SJSA1 (cell line): ENCODE measurements around the gene CPEB2. TPM values are rescaled to one million over a fixed set of nuclear protein-coding genes. Genes with fewer than 3 reads are reported as not detected.

Experiments
- DNase-seq, 2 experiments: peaks; one replicate each; pipeline ENCODE4 v3.0.0-alpha.2; 2015 to 2020; ENCODE audit warnings: low spot score in 2 of 2, low read depth in 1 of 2
- H3K27ac ChIP-seq: fragments of 250-450 bp; sonication (Bioruptor Pico); 2 replicates; pipeline ENCODE4 v1.5.1; 2020; ENCODE audit warnings: mild to moderate bottlenecking, moderate library complexity
- H3K27me3 ChIP-seq: fragments of 250-450 bp; sonication (Bioruptor Pico); replicated peaks from 2 replicates; pipeline ENCODE4 v1.5.1; 2020; ENCODE audit warnings: mild to moderate bottlenecking, moderate library complexity
- H3K36me3 ChIP-seq: fragments of 250-450 bp; sonication (Bioruptor Pico); 2 replicates; pipeline ENCODE4 v1.5.1; 2020; ENCODE audit warnings: mild to moderate bottlenecking
- H3K4me1 ChIP-seq: fragments of 250-450 bp; sonication (Bioruptor Pico); replicated peaks from 2 replicates; pipeline ENCODE4 v1.6.1; 2021; ENCODE audit warnings: mild to moderate bottlenecking
- H3K4me3 ChIP-seq: fragments of 250-450 bp; sonication (Bioruptor Pico); 2 replicates; pipeline ENCODE4 v1.5.1; 2020; ENCODE audit warnings: mild to moderate bottlenecking
- H3K9me3 ChIP-seq: fragments of 250-450 bp; sonication (Bioruptor Pico); replicated peaks from 2 replicates; pipeline ENCODE4 v1.5.1; 2020; ENCODE audit warnings: mild to moderate bottlenecking
- total RNA-seq: library from RNA; depleted of rRNA; stranded (reverse); fragments of >200 nt; shearing (Covaris generic); gene quantifications from 2 replicates; pipeline ENCODE4 v1.2.3, GENCODE V29; 2014

CPEB2 gene
- total RNA-seq, 1 experiment from 2014 or later = 1.6 TPM

DNA sequence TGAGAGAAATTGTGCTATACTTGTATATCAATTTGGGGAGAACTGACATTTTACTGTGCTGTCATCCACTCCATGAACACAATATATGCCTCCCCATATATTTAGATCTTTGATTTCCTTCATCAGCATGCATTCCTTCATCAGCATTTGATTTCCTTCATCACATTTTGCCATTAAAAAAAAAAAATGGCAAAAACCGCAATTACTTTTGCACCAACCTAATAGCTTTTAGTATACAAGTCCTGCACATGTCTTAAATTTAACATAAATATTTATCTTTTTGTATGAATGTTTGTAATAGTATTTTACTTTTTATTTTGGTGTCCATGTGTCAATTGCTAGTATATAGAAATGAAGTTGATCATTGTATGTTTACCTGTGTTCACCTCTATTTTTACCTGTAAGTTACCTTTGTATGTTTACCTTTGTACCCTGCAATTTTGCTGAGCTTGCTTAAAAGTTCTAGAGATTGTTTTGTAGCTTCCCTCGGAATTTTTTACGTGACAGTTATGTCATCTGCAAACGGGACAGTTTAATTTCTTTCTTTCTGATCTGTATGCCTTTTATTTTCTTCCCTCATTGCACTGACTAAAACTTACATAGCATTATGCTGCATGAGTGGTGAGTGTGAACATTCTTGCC, 86.2 kb downstream of the CPEB2 start:
- H3K4me1 ChIP-seq = no peaks in the 10 kb centered on the region
- no peaks in the 10 kb centered on the region for H3K36me3 ChIP-seq
- DNase-seq = no peak
- H3K4me3 ChIP-seq = no peak overlapping the region
- no peaks in the 10 kb centered on the region for H3K9me3 ChIP-seq
- no peak overlapping the region for H3K27ac ChIP-seq
- no peaks in the 10 kb centered on the region for H3K27me3 ChIP-seq

DNA sequence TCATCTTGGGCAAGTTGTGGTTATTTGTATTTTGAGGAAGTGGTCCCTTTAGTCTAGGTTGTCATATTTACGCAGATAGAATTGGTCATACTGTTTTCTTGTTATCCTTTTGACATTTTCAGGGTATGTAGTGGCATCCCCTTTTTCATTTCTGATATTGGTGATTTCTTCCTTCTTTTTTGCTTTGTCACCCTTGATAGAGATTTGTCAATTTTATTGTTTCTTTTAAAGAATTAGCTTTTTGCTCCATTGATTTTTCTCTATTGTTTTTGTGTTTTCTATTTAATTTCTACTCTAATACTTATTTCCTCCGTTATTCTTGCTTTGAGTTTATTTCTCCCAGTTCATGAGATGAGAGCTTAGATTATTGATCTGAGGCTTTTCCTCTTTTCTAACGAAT, 87.7 kb downstream of the CPEB2 start:
- Histone ChIP-seq H3K36me3 (no peaks in the 10 kb centered on the region), H3K27ac (no peak overlapping the region), H3K9me3 (no peaks in the 10 kb centered on the region), H3K4me1 (no peaks in the 10 kb centered on the region), H3K4me3 (no peak overlapping the region), H3K27me3 (no peaks in the 10 kb centered on the region)
- DNase-seq = no peak

DNA sequence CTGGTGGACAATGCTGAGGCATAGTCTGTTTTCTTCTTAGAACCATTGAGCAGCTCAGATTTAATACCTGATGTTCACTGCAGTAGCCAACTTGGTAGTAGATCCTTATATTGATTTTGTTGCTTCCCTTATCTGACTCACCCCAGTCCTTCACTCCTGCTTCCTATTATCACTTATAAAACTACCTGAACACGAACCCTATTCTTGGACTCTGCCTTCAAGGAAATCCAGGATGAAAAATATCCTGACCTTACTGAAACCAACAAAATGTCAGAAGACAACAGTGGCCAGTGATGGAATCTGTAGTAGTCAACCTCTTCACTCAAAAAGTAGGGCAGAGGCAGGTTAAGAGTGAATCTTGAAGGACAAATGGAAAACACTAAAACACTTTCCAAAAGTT, 98.1 kb downstream of the CPEB2 start:
- Histone ChIP-seq H3K27ac (no peak overlapping the region), H3K4me1 (no peaks in the 10 kb centered on the region), H3K9me3 (no peaks in the 10 kb centered on the region), H3K36me3 (no peaks in the 10 kb centered on the region), H3K27me3 (no peaks in the 10 kb centered on the region), H3K4me3 (no peak overlapping the region)
- no peak for DNase-seq

DNA sequence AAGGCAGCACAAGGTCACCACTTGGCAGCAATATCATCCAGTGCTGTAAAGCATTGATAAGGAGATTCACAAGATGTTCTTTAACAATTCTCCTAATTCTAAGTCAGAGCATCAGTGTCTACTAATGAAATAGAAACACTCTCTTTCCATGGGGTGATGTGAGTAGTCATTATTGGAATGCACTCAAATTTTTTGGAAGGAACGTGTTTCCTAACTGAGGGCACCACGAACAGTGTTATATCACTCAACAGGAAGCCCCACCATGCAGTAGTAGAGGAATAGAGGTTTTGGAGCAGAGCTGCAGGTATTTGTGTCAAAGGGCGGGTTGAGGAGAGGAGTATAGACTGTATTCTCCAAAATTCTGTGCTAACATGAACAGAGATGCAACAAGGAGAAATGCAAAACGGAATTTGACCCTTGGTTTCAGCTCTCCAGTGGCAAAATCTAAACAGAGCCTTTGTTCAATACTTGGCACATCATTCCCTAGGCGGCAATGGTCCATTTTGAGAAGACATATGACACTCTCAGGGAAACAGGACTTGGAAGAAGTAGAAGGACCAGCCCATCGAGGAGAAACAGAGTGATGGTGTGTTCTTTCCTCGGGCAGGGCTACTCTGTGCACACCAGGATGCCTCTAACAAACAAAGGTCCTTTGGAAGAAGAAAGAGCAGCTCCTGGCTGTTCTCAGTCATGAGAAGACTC, 98.9 kb downstream of the CPEB2 start:
- no peaks in the 10 kb centered on the region for H3K36me3 ChIP-seq
- no peak for DNase-seq
- no peaks in the 10 kb centered on the region for H3K27me3 ChIP-seq
- no peaks in the 10 kb centered on the region for H3K4me1 ChIP-seq
- H3K9me3 ChIP-seq = no peaks in the 10 kb centered on the region
- no peak overlapping the region for H3K27ac ChIP-seq
- no peak overlapping the region for H3K4me3 ChIP-seq

DNA sequence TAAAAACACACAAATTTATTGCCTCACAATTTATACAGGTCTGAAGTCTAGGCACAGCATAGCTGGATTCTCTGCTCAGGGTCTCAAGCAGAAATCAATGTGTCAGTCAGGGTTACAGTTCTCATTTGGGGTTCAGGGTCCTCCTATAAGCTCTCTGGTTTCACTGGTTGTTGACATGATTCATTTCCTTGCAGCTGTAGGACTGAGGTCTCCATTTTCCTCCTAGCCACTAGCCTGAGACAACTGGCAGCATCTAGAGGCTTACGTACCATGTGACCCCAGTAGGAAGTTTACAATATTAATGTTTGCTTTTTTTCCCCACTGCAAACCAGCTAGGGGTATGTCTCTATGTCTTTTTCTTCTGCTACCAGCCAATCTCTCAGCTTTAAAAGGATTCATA, 102.5 kb downstream of the CPEB2 start:
- no peaks in the 10 kb centered on the region for H3K36me3 ChIP-seq
- H3K9me3 ChIP-seq = no peaks in the 10 kb centered on the region
- no peaks in the 10 kb centered on the region for H3K4me1 ChIP-seq
- DNase-seq = no peak
- no peak overlapping the region for H3K4me3 ChIP-seq
- no peak overlapping the region for H3K27ac ChIP-seq
- no peaks in the 10 kb centered on the region for H3K27me3 ChIP-seq

DNA sequence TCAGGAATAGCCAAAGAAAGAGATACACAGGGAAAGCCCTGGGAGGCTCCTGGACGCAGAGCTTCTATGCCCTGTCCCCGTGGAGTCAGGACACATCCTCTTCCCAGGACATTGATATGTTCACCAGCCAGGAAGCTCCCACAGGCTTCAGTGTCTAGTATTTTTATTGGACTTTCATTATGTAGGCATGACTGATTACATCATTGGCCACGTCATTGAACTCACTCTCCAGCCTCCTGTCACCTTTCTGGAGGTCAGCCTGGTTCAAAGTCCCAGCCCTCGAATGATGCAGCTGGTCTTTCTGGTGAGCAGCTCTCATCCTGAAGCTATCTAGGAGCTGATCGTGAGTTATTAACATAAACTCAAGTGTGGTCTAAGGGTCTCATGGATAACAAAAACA, 104.1 kb downstream of the CPEB2 start:
- Histone ChIP-seq H3K4me1 (no peaks in the 10 kb centered on the region), H3K27ac (no peak overlapping the region), H3K4me3 (no peak overlapping the region), H3K9me3 (no peaks in the 10 kb centered on the region), H3K36me3 (no peaks in the 10 kb centered on the region), H3K27me3 (no peaks in the 10 kb centered on the region)
- no peak for DNase-seq

DNA sequence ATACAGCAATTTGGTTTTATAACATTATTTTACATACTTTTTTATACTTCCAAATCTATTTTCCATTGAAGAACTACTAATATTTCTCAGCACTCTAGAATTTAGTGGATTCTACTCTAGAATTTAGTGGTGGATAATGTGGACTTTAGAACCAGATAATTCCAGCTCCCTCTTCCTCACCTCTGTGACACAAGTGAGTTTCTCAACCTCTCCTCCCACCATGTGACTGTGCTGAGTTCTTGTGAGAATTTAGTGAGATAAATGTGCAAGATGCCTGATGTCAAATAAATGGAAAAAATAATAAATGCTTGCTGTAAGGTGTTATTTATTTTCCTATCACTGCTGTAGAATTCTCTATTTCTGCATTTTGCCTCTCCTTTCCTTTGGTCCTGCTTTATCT, 107.3 kb downstream of the CPEB2 start:
- no peak for DNase-seq
- H3K4me3 ChIP-seq = no peak overlapping the region
- no peaks in the 10 kb centered on the region for H3K27me3 ChIP-seq
- no peaks in the 10 kb centered on the region for H3K4me1 ChIP-seq
- H3K9me3 ChIP-seq = no peaks in the 10 kb centered on the region
- no peaks in the 10 kb centered on the region for H3K36me3 ChIP-seq
- no peak overlapping the region for H3K27ac ChIP-seq

DNA sequence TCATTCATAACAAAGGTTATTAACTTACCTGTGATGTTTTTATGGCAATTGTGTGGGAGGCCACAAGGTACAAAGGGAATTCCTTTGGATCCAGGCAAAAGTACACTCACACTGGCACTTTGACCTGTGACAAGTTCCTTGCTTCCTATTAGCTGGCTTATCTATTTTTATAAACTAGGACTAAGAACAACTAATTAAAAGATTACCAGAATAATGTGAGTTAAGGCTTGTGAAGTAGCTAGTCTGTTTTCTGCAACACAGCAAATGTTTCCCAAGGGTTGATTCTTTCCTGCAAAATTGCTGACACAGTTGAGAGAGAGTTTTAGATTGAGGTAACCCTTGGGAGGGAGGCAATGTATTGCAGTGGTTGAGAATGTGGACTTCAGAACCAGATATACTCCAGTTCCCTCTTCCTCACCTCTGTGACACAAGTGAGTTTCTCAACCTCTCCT, 107.9 kb downstream of the CPEB2 start:
- no peak overlapping the region for H3K27ac ChIP-seq
- H3K27me3 ChIP-seq = no peaks in the 10 kb centered on the region
- no peak overlapping the region for H3K4me3 ChIP-seq
- no peak for DNase-seq
- H3K4me1 ChIP-seq = no peaks in the 10 kb centered on the region
- no peaks in the 10 kb centered on the region for H3K36me3 ChIP-seq
- H3K9me3 ChIP-seq = no peaks in the 10 kb centered on the region

DNA sequence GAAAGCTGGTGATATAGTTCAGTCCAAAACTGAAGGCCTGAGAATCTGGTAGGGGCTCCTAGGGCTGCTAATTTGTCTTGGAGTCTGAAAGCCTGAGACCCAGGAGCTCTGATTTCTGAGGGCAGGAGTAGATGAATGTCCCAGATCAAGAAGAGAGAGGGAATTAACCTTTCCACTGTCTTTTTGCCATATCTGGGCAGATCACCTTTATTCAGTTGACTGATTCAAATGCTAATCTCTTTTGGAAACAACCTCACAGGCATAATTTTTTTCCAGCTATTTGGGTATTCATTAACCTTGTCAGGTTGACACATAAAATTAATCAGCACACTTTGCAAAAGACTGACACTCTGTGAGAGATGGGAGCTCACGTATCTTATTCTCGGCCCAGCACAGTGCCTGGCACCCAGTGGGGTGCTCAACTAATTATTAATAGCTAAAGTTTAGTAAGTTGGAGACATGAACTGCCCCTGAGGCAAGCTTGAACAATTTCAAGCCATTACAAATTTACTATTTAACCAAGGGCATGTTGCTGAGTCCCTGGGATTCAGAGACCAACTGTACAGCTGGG, 114.3 kb downstream of the CPEB2 start:
- Histone ChIP-seq H3K27me3 (no peaks in the 10 kb centered on the region), H3K9me3 (no peaks in the 10 kb centered on the region), H3K4me1 (no peaks in the 10 kb centered on the region), H3K27ac (no peak overlapping the region), H3K36me3 (no peaks in the 10 kb centered on the region), H3K4me3 (no peak overlapping the region)
- no peak for DNase-seq

DNA sequence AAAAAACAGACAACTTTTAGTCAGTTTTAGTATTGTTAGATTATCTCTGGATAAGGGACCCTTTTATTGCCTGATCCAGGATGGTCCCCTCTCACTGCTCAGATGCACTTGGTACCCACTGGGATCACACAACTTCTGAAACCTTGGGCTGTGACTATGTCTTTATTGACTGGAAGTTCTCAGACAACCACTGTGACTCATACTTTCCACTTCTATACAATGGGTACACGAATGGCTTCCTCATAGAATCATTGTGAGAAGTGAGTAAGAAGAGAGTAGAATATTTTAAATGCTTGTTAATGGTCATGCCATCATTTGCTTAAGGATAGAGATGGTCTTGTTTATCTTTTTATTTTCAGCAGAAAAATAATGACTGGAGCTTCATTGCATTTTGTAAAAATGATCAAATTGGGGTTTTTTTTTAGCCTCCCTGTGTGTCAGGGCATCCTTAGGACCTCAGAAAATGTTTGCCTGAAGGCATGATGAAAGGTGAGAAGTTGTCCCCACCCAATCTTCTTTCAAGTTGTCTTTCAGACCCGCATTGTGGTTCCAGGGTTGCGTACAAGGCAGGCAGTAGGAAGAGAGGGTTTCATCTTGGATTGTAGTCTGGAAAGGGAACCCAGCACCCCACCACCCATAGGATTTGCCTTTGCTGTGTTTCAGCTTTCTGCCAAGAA, 115.1 kb downstream of the CPEB2 start:
- H3K27me3 ChIP-seq = no peaks in the 10 kb centered on the region
- no peaks in the 10 kb centered on the region for H3K36me3 ChIP-seq
- no peak overlapping the region for H3K27ac ChIP-seq
- H3K9me3 ChIP-seq = no peaks in the 10 kb centered on the region
- no peak for DNase-seq
- no peaks in the 10 kb centered on the region for H3K4me1 ChIP-seq
- no peak overlapping the region for H3K4me3 ChIP-seq

DNA sequence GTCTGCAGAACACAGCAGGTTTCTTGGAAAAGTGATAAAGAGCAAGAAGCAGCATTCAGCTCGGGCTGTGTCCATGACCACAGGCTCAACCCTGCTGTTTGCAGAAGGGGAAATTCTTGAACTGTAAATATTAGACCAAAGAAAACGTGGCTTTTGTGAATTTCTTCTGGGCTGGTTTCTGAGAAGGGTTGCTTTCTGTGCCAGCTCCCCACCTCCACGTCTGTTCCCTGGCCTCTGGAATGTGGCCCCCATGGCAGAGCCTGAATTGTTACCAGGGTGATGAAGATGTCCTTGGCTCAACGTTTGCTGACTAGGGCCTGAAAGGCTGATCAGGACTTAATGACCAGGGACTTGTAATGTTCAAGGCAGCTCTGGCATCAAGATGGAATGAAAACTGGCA, 116.0 kb downstream of the CPEB2 start:
- Histone ChIP-seq H3K27me3 (no peaks in the 10 kb centered on the region), H3K9me3 (no peaks in the 10 kb centered on the region), H3K36me3 (no peaks in the 10 kb centered on the region), H3K4me3 (no peak overlapping the region), H3K4me1 (no peaks in the 10 kb centered on the region), H3K27ac (no peak overlapping the region)
- no peak for DNase-seq
